Left renal pelvis (tissue), 4 donors: ENCODE results near the gene PGRMC1. TPM values are rescaled to one million over a fixed set of nuclear protein-coding genes. Genes with fewer than 3 reads are reported as not detected.
A peak's percentile ranks its signal among the peaks of the same experiment; 100 is the strongest.
"Not testable (repeated sequence)": the region's sequence is repeated elsewhere in the genome, so short reads cannot be mapped to it uniquely, and the experiment has no call there.

Experiments
- DNase-seq, 4 donors: peaks; one replicate each; pipeline ENCODE4 v3.0.0-alpha.2; 2013; ENCODE audit warnings: low read depth in 4 of 4, low spot score in 3 of 4
- polyA plus RNA-seq, 4 donors: library from polyadenylated mRNA; unstranded; fragments of 120-200 nt; gene quantifications; one replicate each; pipeline ENCODE4 v1.2.1, GENCODE V29; 2013; ENCODE audit not compliant: insufficient read length in 4 of 4

PGRMC1 gene
- polyA plus RNA-seq, 4 donors, result 251 to 492 (median 304) TPM

GRCh38 chrX:119231936-119232445 is 4.1 kb upstream of the PGRMC1 start:
- DNase-seq, result no peak

GRCh38 chrX:119235051-119235511 is 1.0 kb upstream of the PGRMC1 start:
- DNase-seq, result no peak

GRCh38 chrX:119236623-119237561 is 807 bp downstream of the PGRMC1 start:
- DNase-seq, result no peak

GRCh38 chrX:119237562-119237942 is 1.5 kb downstream of the PGRMC1 start:
- no peak for DNase-seq

- DNase-seq, result no peak
These were observed 2.5 kb downstream of the PGRMC1 start for GRCh38 chrX:119238557-119238956.

- DNase-seq, result no peak
These were observed 4.3 kb downstream of the PGRMC1 start for GRCh38 chrX:119240356-119240755.

- DNase-seq, result no peak
These were observed 11.6 kb downstream of the PGRMC1 start for GRCh38 chrX:119247702-119248101.

GRCh38 chrX:119249891-119250290 is 13.8 kb downstream of the PGRMC1 start:
- no peak for DNase-seq

GRCh38 chrX:119251386-119251785 is 15.3 kb downstream of the PGRMC1 start:
- DNase-seq, result no peak

GRCh38 chrX:119252716-119253115 is 16.6 kb downstream of the PGRMC1 start:
- no peak for DNase-seq

- no peak for DNase-seq
These were observed 30.4 kb downstream of the PGRMC1 start for GRCh38 chrX:119266364-119266995.

- not testable (repeated sequence) for DNase-seq
These were observed 31.0 kb downstream of the PGRMC1 start for GRCh38 chrX:119267115-119267514.

GRCh38 chrX:119272882-119273419 is 36.9 kb downstream of the PGRMC1 start:
- no peak for DNase-seq

- peak in 1 of 4 donors; percentile 14 for DNase-seq
These were observed 37.5 kb downstream of the PGRMC1 start for GRCh38 chrX:119273420-119274192.

- not testable (repeated sequence) for DNase-seq
These were observed 46.3 kb downstream of the PGRMC1 start for GRCh38 chrX:119282347-119282746.

- DNase-seq, result no peak
These were observed 52.9 kb downstream of the PGRMC1 start for GRCh38 chrX:119288890-119289393.

- DNase-seq, result no peak
These were observed 54.4 kb downstream of the PGRMC1 start for GRCh38 chrX:119290476-119290875.

- not testable (repeated sequence) for DNase-seq
These were observed 55.2 kb downstream of the PGRMC1 start for GRCh38 chrX:119291246-119291645.

- no peak for DNase-seq
These were observed 56.4 kb downstream of the PGRMC1 start for GRCh38 chrX:119292445-119292844.
